Gastrocnemius medialis (tissue), 4 donors: ENCODE data around the gene CBL. TPM values are rescaled to one million over a fixed set of nuclear protein-coding genes. Genes with fewer than 3 reads are reported as not detected.

Experiments
- ATAC-seq, 2 donors: fragments of 150-250 bp; one replicate each; pipeline ENCODE4 v1.9.1; 2016
- DNase-seq, 2 donors: peaks; one replicate each; pipeline ENCODE4 v3.0.0-alpha.2; 2019
- H3K27ac ChIP-seq, 4 donors: fragments of 200-600 bp; sonication (generic); 1 replicate in 1 of 4; 2 replicates in 3 of 4; pipeline ENCODE4 v1.5.1; 2016 to 2018; ENCODE audit warnings: mild to moderate bottlenecking in 2 of 4, moderate library complexity in 1 of 4
- H3K27me3 ChIP-seq, 3 donors: fragments of 200-600 bp; sonication (generic) in 2 of 3; 1 replicate in 1 of 3; 2 replicates in 2 of 3; pipeline versions ENCODE4 v1.5.1 to v1.6.0; 2016 to 2019; ENCODE audit warnings: mild to moderate bottlenecking in 1 of 3, moderate library complexity in 1 of 3
- H3K36me3 ChIP-seq, 2 donors: fragments of 200-600 bp; sonication (generic) in 1 of 2; one replicate each; pipeline ENCODE4 v1.5.1; 2017 to 2018
- H3K4me1 ChIP-seq, 2 donors: fragments of 200-600 bp; sonication (generic) in 1 of 2; one replicate each; pipeline ENCODE4 v1.5.1; 2016 to 2017; ENCODE audit warnings: mild to moderate bottlenecking in 2 of 2
- H3K4me3 ChIP-seq, 4 donors: fragments of 200-600 bp; sonication (generic) in 3 of 4; 1 replicate in 1 of 4; 2 replicates in 3 of 4; pipeline ENCODE4 v1.5.1; 2016 to 2019; ENCODE audit warnings: mild to moderate bottlenecking in 2 of 4
- H3K9me3 ChIP-seq, 3 donors: fragments of 200-600 bp; sonication (generic) in 2 of 3; 1 replicate in 1 of 3; 2 replicates in 2 of 3; pipeline ENCODE4 v1.5.1; 2016 to 2019
- POLR2A ChIP-seq, 2 donors: fragments of 450-650 bp; IDR thresholded peaks; one replicate each; pipeline ENCODE4 v1.6.1; 2017; ENCODE audit warnings: antibody characterized with exemption in 2 of 2, mild to moderate bottlenecking in 2 of 2, moderate library complexity in 2 of 2
- in situ Hi-C, 4 donors: fragments of 200-750 bp; cut with MboI; loops; one replicate each; pipeline versions ENCODE4 v1.15.0 to v1.8.0; 2017; ENCODE audit warnings: low sequenced_read_pairs in 4 of 4
- intact Hi-C: fragments of 100-400 bp; cut with DNase I; formaldehyde crosslinking; loops from one replicate; pipeline ENCODE4 v1.15.1; 2023; ENCODE audit warnings: low total_unique reads
- total RNA-seq, 4 donors: library from RNA; depleted of rRNA; stranded (reverse); fragments of >200 nt; gene quantifications; one replicate each; pipeline versions ENCODE4 v1.1.0 to v1.2.3, GENCODE V29; 2016
- TF ChIP-seq, protein P1 (sequence below), 5 experiments: fragments of 450-650 bp in 3 of 5; fragments of 200-600 bp in 2 of 5; sonication (generic) in 2 of 5; IDR thresholded peaks in 4 of 5; conservative IDR thresholded peaks in 1 of 5; 1 replicate in 4 of 5; 2 replicates in 1 of 5; pipeline ENCODE4 v1.5.1; 2016 to 2019; ENCODE audit warnings: antibody characterized with exemption in 5 of 5, mild to moderate bottlenecking in 3 of 5, moderate library complexity in 3 of 5

CBL gene
- total RNA-seq, 4 donors from 2014 or later, result 3.0 to 6.7 (median 4.5) TPM

DNA sequence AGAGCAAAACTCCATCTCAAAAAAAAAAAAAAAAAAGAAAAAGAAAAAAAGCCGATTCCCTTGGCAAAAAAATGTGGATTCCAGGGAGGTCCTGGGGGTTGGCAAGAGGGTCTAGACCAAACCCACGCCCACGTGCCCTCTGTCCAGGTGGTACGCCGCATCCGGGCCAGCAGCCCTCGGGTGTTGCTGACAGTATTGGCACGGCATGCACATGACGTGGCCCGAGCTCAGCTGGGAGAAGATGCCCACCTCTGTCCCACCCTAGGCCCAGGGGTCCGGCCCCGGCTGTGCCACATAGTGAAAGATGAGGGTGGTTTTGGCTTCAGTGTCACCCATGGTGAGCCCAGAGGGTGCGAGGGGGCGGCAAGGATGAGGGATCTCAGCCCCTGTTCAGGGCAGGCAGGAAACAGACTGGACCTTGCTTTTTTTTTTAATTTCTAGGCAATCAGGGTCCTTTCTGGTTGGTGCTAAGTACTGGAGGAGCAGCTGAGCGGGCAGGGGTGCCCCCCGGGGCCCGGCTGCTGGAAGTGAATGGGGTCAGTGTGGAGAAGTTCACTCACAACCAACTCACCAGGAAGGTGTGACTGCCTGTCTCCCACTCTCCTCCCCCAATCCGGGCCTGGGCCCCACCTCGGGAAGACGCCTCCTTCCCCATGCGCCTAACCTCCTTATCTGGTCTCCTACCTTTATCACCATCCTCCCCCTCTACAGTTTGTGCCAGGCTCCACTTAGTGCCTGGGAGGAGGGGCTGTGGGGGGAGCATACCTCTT is 18.8 kb upstream of the CBL start:
- Histone ChIP-seq H3K4me1 (no peaks in the 10 kb centered on the region), H3K9me3 (no peaks in the 10 kb centered on the region), H3K27me3 (no peaks in the 10 kb centered on the region), H3K36me3 (peaks cover 0 to under 1% of the 10 kb centered on the region in 2 donors), H3K4me3 (no peak overlapping the region), H3K27ac (no peak overlapping the region)
- in situ Hi-C loops, result no loop called here
- TF ChIP-seq, protein P1, sequence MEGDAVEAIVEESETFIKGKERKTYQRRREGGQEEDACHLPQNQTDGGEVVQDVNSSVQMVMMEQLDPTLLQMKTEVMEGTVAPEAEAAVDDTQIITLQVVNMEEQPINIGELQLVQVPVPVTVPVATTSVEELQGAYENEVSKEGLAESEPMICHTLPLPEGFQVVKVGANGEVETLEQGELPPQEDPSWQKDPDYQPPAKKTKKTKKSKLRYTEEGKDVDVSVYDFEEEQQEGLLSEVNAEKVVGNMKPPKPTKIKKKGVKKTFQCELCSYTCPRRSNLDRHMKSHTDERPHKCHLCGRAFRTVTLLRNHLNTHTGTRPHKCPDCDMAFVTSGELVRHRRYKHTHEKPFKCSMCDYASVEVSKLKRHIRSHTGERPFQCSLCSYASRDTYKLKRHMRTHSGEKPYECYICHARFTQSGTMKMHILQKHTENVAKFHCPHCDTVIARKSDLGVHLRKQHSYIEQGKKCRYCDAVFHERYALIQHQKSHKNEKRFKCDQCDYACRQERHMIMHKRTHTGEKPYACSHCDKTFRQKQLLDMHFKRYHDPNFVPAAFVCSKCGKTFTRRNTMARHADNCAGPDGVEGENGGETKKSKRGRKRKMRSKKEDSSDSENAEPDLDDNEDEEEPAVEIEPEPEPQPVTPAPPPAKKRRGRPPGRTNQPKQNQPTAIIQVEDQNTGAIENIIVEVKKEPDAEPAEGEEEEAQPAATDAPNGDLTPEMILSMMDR (IDR thresholded peaks at IDR 0.05 in 4 of 5, conservative IDR thresholded peaks at IDR 0.05 in 1 of 5), result no peak
- no peak for DNase-seq
- intact Hi-C loops, result no loop called here
- no peak for ATAC-seq

DNA sequence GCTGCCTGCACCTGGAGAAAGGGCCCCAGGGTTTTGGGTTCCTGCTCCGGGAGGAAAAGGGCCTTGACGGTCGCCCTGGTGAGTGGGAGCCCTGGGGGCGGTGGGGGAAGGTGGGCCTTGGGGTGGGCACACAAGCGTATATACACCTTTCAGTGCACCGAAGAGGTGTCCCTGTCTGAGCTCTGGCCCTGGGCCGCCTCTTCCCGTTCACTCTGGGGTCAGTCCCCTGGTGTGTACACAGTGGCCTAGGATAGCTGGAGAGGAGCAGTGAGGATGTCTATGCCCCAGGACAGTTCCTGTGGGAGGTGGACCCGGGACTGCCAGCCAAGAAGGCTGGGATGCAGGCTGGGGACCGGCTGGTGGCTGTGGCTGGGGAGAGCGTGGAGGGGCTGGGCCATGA is 18.1 kb upstream of the CBL start:
- ATAC-seq (no peak), DNase-seq (no peak)
- no peak overlapping the region for H3K27ac ChIP-seq
- H3K4me3 ChIP-seq, result no peak overlapping the region
- TF ChIP-seq POLR2A (IDR thresholded peaks at IDR 0.05), result no peak
- TF ChIP-seq, protein P1 (IDR thresholded peaks at IDR 0.05 in 4 of 5, conservative IDR thresholded peaks at IDR 0.05 in 1 of 5), result no peak
- no peaks in the 10 kb centered on the region for H3K36me3 ChIP-seq
- in situ Hi-C loops, result no loop called here
- H3K27me3 ChIP-seq, result no peaks in the 10 kb centered on the region
- H3K4me1 ChIP-seq, result no peaks in the 10 kb centered on the region
- intact Hi-C loops, result no loop called here
- no peaks in the 10 kb centered on the region for H3K9me3 ChIP-seq

DNA sequence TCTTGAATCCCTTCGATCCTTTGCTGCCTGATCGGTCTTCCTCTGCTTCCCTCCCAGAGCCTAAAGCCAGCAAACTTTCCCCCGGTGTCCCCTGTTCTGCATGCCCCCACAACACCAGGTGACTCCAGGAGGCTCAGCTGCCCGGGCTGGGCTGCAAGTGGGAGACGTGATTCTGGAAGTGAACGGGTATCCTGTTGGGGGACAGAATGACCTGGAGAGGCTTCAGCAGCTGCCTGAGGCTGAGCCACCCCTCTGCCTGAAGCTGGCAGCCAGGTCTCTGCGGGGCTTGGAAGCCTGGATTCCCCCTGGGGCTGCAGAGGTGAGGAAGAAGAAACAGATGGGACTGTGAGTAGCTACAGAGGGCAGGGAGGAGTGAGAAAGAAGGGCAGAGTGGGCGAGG is 17.3 kb upstream of the CBL start:
- ATAC-seq (no peak), DNase-seq (no peak)
- Histone ChIP-seq H3K4me1 (no peaks in the 10 kb centered on the region), H3K36me3 (no peaks in the 10 kb centered on the region), H3K4me3 (no peak overlapping the region), H3K27ac (no peak overlapping the region), H3K27me3 (no peaks in the 10 kb centered on the region), H3K9me3 (no peaks in the 10 kb centered on the region)
- no peak for TF ChIP-seq POLR2A (IDR thresholded peaks at IDR 0.05)
- TF ChIP-seq, protein P1 (IDR thresholded peaks at IDR 0.05 in 4 of 5, conservative IDR thresholded peaks at IDR 0.05 in 1 of 5), result no peak
- in situ Hi-C loops (no loop called here), intact Hi-C loops (no loop called here)

DNA sequence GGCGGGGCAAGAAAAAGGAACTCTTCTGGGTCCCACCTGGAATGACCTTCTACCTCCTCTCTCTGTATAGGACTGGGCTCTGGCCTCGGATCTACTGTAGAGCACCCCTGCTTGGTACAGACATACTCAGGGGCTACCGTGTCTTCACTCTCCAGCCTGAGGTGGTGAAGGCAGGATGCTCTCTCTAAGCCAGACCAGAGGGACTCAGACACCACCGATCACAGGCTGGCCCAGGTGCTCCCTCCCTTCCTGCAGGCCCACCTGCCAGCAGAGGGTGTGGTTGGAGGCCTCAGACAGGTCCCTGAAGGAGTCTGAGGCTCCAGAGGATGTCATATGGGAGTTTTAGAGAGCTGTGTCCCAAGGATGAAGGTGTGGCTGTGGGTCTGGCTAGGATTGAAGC is 16.7 kb upstream of the CBL start:
- ATAC-seq (no peak), DNase-seq (no peak)
- Histone ChIP-seq H3K4me3 (no peak overlapping the region), H3K27ac (no peak overlapping the region), H3K36me3 (no peaks in the 10 kb centered on the region), H3K27me3 (no peaks in the 10 kb centered on the region), H3K9me3 (no peaks in the 10 kb centered on the region), H3K4me1 (no peaks in the 10 kb centered on the region)
- TF ChIP-seq, protein P1 (IDR thresholded peaks at IDR 0.05 in 4 of 5, conservative IDR thresholded peaks at IDR 0.05 in 1 of 5), result no peak
- no peak for TF ChIP-seq POLR2A (IDR thresholded peaks at IDR 0.05)
- intact Hi-C loops, result no loop called here
- in situ Hi-C loops, result no loop called here
